WI38 (cell line): ENCODE results near the gene FLII.

Experiments
- H3K4me3 ChIP-seq: 2 replicates; pipeline ENCODE4 v1.5.1; 2011; ENCODE audit warnings: low read depth, mild to moderate bottlenecking, control low read depth, low read length
- TF ChIP-seq, protein P1 (sequence below): IDR thresholded peaks from 2 replicates; pipeline ENCODE4 v1.5.1; 2012; ENCODE audit warnings: low read depth, mild to moderate bottlenecking, control low read depth, low read length

FLII gene

GRCh38 chr17:18231164-18231563 is 27.4 kb downstream of the FLII start:
- TF ChIP-seq, protein P1, sequence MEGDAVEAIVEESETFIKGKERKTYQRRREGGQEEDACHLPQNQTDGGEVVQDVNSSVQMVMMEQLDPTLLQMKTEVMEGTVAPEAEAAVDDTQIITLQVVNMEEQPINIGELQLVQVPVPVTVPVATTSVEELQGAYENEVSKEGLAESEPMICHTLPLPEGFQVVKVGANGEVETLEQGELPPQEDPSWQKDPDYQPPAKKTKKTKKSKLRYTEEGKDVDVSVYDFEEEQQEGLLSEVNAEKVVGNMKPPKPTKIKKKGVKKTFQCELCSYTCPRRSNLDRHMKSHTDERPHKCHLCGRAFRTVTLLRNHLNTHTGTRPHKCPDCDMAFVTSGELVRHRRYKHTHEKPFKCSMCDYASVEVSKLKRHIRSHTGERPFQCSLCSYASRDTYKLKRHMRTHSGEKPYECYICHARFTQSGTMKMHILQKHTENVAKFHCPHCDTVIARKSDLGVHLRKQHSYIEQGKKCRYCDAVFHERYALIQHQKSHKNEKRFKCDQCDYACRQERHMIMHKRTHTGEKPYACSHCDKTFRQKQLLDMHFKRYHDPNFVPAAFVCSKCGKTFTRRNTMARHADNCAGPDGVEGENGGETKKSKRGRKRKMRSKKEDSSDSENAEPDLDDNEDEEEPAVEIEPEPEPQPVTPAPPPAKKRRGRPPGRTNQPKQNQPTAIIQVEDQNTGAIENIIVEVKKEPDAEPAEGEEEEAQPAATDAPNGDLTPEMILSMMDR: no peak
- H3K4me3 ChIP-seq: no peak overlapping the region

GRCh38 chr17:18230288-18231141 is 28.0 kb downstream of the FLII start:
- TF ChIP-seq, protein P1: no peak
- no peak overlapping the region for H3K4me3 ChIP-seq

DNA sequence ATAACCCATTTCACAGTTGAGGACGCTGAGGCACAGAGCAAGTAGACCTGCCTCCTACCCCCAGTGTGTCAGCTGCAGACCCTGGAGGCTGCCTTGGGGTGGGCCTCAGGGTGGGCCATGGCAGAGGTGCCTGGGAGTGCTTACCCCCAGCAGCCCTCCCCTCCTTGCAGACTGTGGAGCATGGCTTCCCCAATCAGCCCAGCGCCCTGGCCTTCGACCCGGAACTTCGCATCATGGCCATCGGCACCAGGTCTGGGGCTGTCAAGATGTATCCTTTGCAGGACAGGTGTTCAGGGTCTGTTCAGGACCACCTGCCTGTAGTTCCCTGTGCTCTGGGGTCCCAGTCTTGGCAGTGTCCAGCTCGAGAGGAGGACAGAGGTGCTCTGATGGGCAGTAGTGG is 28.8 kb downstream of the FLII start:
- TF ChIP-seq, protein P1: no peak
- H3K4me3 ChIP-seq: no peak overlapping the region

DNA sequence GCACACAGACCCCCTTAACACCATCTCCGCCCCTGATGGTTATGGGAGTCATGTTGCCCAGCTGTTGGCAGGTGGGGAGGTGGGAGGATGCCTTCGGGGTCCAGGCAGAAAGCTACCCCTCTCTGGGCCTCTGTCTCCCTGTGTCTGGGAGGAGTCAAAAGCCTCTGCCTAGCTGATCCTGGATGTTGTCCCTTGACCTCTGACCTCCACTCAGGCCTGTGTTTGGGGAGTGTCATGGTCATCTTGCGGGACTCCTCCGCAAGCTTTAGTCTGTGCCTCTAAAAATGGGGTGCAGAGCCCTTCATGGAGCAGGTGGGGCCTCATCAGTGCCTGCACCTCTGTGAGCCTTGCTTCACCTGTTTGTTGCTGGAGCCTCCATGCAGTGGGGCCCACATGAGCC is 29.3 kb downstream of the FLII start:
- no peak overlapping the region for H3K4me3 ChIP-seq
- TF ChIP-seq, protein P1: no peak

DNA sequence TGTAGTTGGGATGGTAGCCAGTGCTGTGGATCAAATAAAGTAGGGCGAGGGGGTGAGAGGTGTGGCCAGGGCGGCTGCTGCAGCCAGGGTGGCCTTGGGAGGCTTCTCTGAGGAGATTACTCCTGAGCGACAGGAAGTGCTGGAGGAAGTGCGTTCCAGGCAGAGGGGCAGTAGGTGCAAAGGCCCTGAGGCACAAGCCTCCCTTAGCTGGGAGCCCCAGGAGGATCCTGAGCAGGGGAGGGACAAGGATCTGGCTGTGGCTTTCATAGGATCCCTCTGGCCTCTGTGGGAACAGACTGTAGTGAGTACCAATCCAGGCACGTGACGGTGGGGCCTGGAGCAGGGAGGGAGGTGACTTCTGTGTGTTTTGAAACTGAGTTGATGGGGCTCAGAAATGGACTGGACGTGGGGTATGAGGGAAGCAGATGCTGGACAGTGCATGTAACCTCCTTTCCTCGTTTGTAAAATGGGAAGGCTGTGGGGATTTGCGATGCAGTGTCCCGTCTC is 30.3 kb downstream of the FLII start:
- no peak overlapping the region for H3K4me3 ChIP-seq
- TF ChIP-seq, protein P1: no peak

DNA sequence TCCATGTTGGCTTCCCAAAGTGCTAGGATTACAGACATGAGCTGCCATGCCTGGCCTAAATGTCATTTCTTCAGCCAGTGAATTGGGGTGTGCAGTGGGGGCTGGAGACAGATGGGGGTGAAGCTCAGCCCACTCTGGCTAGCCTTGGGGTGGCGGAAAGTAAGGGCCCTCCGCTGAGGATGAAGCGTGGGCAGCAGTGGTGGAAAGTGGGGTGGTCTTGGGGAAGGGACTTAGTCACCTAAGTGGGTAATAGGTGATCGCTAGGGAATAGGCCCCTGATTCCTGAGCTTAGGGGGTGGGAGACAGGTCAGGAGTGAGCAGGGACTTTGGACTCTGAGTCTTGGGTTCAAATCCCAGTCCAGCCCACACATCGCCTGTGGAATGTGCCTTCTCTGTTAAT is 30.9 kb downstream of the FLII start:
- no peak overlapping the region for H3K4me3 ChIP-seq
- TF ChIP-seq, protein P1: no peak

GRCh38 chr17:18226284-18226945 is 32.1 kb downstream of the FLII start:
- H3K4me3 ChIP-seq: peak overlapping the region; percentile 88
- TF ChIP-seq, protein P1: no peak
